ENCODE measurements around the gene BIK. TPM values are rescaled to one million over a fixed set of nuclear protein-coding genes. Genes with fewer than 3 reads are reported as not detected.

The BIK gene
- 0.97 TPM for total RNA-seq (ENCODE audit: unreplicated experiment)
- long read RNA-seq, partial matches to known transcripts = 0 of 1 reads
- long read RNA-seq, other reads (novel, unspliced or antisense) = 0 of 1 reads

GRCh38 chr22:43110444-43110926 lies at the start of gene BIK:
BIK (plus strand) TSS chr22:43110750; CDS start chr22:43124023, 13,273 bp downstream.
- Mint-ChIP-seq H3K27ac (ENCODE audit: unreplicated experiment) (no peak within 1 kb of the TSS), H3K36me3 (ENCODE audit: low read depth, unreplicated experiment) (no peaks in the 10 kb centered on the region)
- DNase-seq (ENCODE audit: low spot score) = peak; percentile 50

GRCh38 chr22:43066134-43066533 lies 44.4 kb upstream of the BIK start:
- no peaks in the 10 kb centered on the region for H3K4me1 Mint-ChIP-seq (ENCODE audit: unreplicated experiment)
- no peak for TF ChIP-seq CTCF (IDR thresholded peaks at IDR 0.05; ENCODE audit: unreplicated experiment)
- H3K36me3 Mint-ChIP-seq (ENCODE audit: low read depth, unreplicated experiment) = peaks cover 7% of the 10 kb centered on the region
- H3K4me3 Mint-ChIP-seq (ENCODE audit: unreplicated experiment) = no peak overlapping the region
- no peaks in the 10 kb centered on the region for H3K27me3 Mint-ChIP-seq (ENCODE audit: unreplicated experiment)
- no peak for DNase-seq (ENCODE audit: low spot score)
- no peak overlapping the region for H3K27ac Mint-ChIP-seq (ENCODE audit: unreplicated experiment)
- H3K9me3 Mint-ChIP-seq (ENCODE audit: unreplicated experiment) = no peaks in the 10 kb centered on the region

More at GRCh38 chr22:43110444-43110926, at the start of gene BIK:
- peak within 1 kb of the TSS; percentile 85 for H3K4me3 Mint-ChIP-seq (ENCODE audit: unreplicated experiment)
- TF ChIP-seq CTCF (IDR thresholded peaks at IDR 0.05; ENCODE audit: unreplicated experiment) = no peak
- no peaks in the 10 kb centered on the region for H3K9me3 Mint-ChIP-seq (ENCODE audit: unreplicated experiment)
- peaks cover 15% of the 10 kb centered on the region for H3K27me3 Mint-ChIP-seq (ENCODE audit: unreplicated experiment)
- H3K4me1 Mint-ChIP-seq (ENCODE audit: unreplicated experiment) = peaks cover 11% of the 10 kb centered on the region

GRCh38 chr22:43066844-43067385 lies 43.6 kb upstream of the BIK start:
- Mint-ChIP-seq H3K9me3 (ENCODE audit: unreplicated experiment) (no peaks in the 10 kb centered on the region), H3K27me3 (ENCODE audit: unreplicated experiment) (no peaks in the 10 kb centered on the region), H3K4me1 (ENCODE audit: unreplicated experiment) (no peaks in the 10 kb centered on the region), H3K36me3 (ENCODE audit: low read depth, unreplicated experiment) (peaks cover 7% of the 10 kb centered on the region), H3K4me3 (ENCODE audit: unreplicated experiment) (no peak overlapping the region), H3K27ac (ENCODE audit: unreplicated experiment) (no peak overlapping the region)
- no peak for DNase-seq (ENCODE audit: low spot score)
- TF ChIP-seq CTCF (IDR thresholded peaks at IDR 0.05; ENCODE audit: unreplicated experiment) = no peak

GRCh38 chr22:43077121-43077877 lies 33.3 kb upstream of the BIK start:
- H3K36me3 Mint-ChIP-seq (ENCODE audit: low read depth, unreplicated experiment) = peaks cover 3% of the 10 kb centered on the region
- no peaks in the 10 kb centered on the region for H3K4me1 Mint-ChIP-seq (ENCODE audit: unreplicated experiment)
- H3K9me3 Mint-ChIP-seq (ENCODE audit: unreplicated experiment) = no peaks in the 10 kb centered on the region
- H3K27me3 Mint-ChIP-seq (ENCODE audit: unreplicated experiment) = peaks cover 1% of the 10 kb centered on the region
- no peak overlapping the region for H3K4me3 Mint-ChIP-seq (ENCODE audit: unreplicated experiment)
- no peak for TF ChIP-seq CTCF (IDR thresholded peaks at IDR 0.05; ENCODE audit: unreplicated experiment)
- DNase-seq (ENCODE audit: low spot score) = no peak
- H3K27ac Mint-ChIP-seq (ENCODE audit: unreplicated experiment) = no peak overlapping the region

- no peaks in the 10 kb centered on the region for H3K9me3 Mint-ChIP-seq (ENCODE audit: unreplicated experiment)
- DNase-seq (ENCODE audit: low spot score) = no peak
- H3K4me1 Mint-ChIP-seq (ENCODE audit: unreplicated experiment) = no peaks in the 10 kb centered on the region
- peaks cover 1% of the 10 kb centered on the region for H3K27me3 Mint-ChIP-seq (ENCODE audit: unreplicated experiment)
- no peak for TF ChIP-seq CTCF (IDR thresholded peaks at IDR 0.05; ENCODE audit: unreplicated experiment)
- H3K36me3 Mint-ChIP-seq (ENCODE audit: low read depth, unreplicated experiment) = peaks cover 3% of the 10 kb centered on the region
- H3K4me3 Mint-ChIP-seq (ENCODE audit: unreplicated experiment) = no peak overlapping the region
- H3K27ac Mint-ChIP-seq (ENCODE audit: unreplicated experiment) = no peak overlapping the region
These were observed 32.0 kb upstream of the BIK start for GRCh38 chr22:43078522-43078921.
